ENCODE measurements around the gene PHC3. TPM values are rescaled to one million over a fixed set of nuclear protein-coding genes. Genes with fewer than 3 reads are reported as not detected.

The PHC3 gene
- total and polyA plus RNA-seq, 2 of the 13 experiments (the other 11 are each of a cell fraction or from before 2014, with no cell fraction given), result 24.1 to 49.0 TPM

- TF ChIP-seq MEIS2 (CRISPR knock-in tag; IDR thresholded peaks at IDR 0.05) (no peak), SMARCE1 (IDR thresholded peaks at IDR 0.05; ENCODE audit: borderline replicate concordance) (no peak), SNAPC2 (CRISPR knock-in tag; IDR thresholded peaks at IDR 0.05) (no peak), BCL6 (CRISPR knock-in tag; IDR thresholded peaks at IDR 0.05) (no peak; the same call in 1 of the 2 replicates), ZNF558 (CRISPR knock-in tag; IDR thresholded peaks at IDR 0.05; ENCODE audit: borderline replicate concordance) (no peak), NFRKB (IDR thresholded peaks at IDR 0.05) (peak; percentile 76; the same call in 1 of the 2 replicates), KAT2B (IDR thresholded peaks at IDR 0.05; ENCODE audit: borderline replicate concordance, low read depth, low read length) (no peak), ZNF724P (CRISPR knock-in tag; IDR thresholded peaks at IDR 0.05; ENCODE audit: borderline replicate concordance) (0 out of 2 replicates have a peak, but pooled peaks have one; percentile 23), ZNF205 (CRISPR knock-in tag; IDR thresholded peaks at IDR 0.05) (no peak), KLF9 (CRISPR knock-in tag; IDR thresholded peaks at IDR 0.05; ENCODE audit: low read depth) (no peak), PAX8 (CRISPR knock-in tag; IDR thresholded peaks at IDR 0.05; ENCODE audit: borderline replicate concordance) (0 out of 2 replicates have a peak, but pooled peaks have one; percentile 58), ZNF563 (CRISPR knock-in tag; IDR thresholded peaks at IDR 0.05) (no peak), THAP11 (CRISPR knock-in tag; IDR thresholded peaks at IDR 0.05) (peak; percentile 50), SMARCC2 (IDR thresholded peaks at IDR 0.05) (no peak), FOXK1 (CRISPR knock-in tag; IDR thresholded peaks at IDR 0.05; ENCODE audit: borderline replicate concordance, low read depth) (peak; percentile 11; the same call in 1 of the 2 replicates), ZSCAN12 (CRISPR knock-in tag; IDR thresholded peaks at IDR 0.05) (no peak), MYC (CRISPR knock-in tag; IDR thresholded peaks at IDR 0.05; ENCODE audit: borderline replicate concordance) (peak; percentile 55; the same call in 1 of the 2 replicates), HMG20A (CRISPR knock-in tag; IDR thresholded peaks at IDR 0.05; ENCODE audit: borderline replicate concordance) (no peak), TOE1 (CRISPR knock-in tag; IDR thresholded peaks at IDR 0.05) (no peak), ZNF496 (CRISPR knock-in tag; IDR thresholded peaks at IDR 0.05; ENCODE audit: insufficient replicate concordance) (no peak), PCBP2 (optimal IDR thresholded peaks at IDR 0.05; ENCODE audit: low read depth, low read length, poor library complexity, severe bottlenecking) (no peak)
- TF ChIP-seq, protein P1, sequence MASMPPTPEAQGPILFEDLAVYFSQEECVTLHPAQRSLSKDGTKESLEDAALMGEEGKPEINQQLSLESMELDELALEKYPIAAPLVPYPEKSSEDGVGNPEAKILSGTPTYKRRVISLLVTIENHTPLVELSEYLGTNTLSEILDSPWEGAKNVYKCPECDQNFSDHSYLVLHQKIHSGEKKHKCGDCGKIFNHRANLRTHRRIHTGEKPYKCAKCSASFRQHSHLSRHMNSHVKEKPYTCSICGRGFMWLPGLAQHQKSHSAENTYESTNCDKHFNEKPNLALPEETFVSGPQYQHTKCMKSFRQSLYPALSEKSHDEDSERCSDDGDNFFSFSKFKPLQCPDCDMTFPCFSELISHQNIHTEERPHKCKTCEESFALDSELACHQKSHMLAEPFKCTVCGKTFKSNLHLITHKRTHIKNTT (CRISPR knock-in tag; IDR thresholded peaks at IDR 0.05), result no peak
- TF ChIP-seq, protein P2, sequence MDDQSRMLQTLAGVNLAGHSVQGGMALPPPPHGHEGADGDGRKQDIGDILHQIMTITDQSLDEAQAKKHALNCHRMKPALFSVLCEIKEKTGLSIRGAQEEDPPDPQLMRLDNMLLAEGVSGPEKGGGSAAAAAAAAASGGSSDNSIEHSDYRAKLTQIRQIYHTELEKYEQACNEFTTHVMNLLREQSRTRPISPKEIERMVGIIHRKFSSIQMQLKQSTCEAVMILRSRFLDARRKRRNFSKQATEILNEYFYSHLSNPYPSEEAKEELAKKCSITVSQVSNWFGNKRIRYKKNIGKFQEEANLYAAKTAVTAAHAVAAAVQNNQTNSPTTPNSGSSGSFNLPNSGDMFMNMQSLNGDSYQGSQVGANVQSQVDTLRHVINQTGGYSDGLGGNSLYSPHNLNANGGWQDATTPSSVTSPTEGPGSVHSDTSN (CRISPR knock-in tag; IDR thresholded peaks at IDR 0.05; ENCODE audit: borderline replicate concordance), result no peak
- TF ChIP-seq, protein P3, sequence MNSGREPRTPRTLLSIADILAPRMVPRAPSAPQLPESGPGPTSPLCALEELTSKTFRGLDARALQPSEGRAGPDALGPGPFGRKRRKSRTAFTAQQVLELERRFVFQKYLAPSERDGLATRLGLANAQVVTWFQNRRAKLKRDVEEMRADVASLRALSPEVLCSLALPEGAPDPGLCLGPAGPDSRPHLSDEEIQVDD (CRISPR knock-in tag; IDR thresholded peaks at IDR 0.05; ENCODE audit: borderline replicate concordance), result 0 out of 2 replicates have a peak, but pooled peaks have one; percentile 8
- TF ChIP-seq, protein P4, sequence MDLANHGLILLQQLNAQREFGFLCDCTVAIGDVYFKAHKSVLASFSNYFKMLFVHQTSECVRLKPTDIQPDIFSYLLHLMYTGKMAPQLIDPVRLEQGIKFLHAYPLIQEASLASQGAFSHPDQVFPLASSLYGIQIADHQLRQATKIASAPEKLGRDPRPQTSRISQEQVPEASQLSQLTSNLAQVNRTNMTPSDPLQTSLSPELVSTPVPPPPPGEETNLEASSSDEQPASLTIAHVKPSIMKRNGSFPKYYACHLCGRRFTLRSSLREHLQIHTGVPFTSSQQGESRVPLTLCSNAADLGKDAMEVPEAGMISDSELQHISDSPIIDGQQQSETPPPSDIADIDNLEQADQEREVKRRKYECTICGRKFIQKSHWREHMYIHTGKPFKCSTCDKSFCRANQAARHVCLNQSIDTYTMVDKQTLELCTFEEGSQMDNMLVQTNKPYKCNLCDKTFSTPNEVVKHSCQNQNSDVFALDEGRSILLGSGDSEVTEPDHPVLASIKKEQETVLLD (CRISPR knock-in tag; IDR thresholded peaks at IDR 0.05; ENCODE audit: low read depth), result no peak
Measured at GRCh38 chr3:170180908-170181885, at the start of gene PHC3 (continued).
